ENCODE measurements around the gene HSPA1L. TPM values are rescaled to one million over a fixed set of nuclear protein-coding genes. Genes with fewer than 3 reads are reported as not detected.

Gene HSPA1L
- total and polyA plus RNA-seq, 2 donors (not counting 3 experiments of a cell fraction or from before 2014, with no cell fraction given) = 0.32 to 0.77 TPM

DNA sequence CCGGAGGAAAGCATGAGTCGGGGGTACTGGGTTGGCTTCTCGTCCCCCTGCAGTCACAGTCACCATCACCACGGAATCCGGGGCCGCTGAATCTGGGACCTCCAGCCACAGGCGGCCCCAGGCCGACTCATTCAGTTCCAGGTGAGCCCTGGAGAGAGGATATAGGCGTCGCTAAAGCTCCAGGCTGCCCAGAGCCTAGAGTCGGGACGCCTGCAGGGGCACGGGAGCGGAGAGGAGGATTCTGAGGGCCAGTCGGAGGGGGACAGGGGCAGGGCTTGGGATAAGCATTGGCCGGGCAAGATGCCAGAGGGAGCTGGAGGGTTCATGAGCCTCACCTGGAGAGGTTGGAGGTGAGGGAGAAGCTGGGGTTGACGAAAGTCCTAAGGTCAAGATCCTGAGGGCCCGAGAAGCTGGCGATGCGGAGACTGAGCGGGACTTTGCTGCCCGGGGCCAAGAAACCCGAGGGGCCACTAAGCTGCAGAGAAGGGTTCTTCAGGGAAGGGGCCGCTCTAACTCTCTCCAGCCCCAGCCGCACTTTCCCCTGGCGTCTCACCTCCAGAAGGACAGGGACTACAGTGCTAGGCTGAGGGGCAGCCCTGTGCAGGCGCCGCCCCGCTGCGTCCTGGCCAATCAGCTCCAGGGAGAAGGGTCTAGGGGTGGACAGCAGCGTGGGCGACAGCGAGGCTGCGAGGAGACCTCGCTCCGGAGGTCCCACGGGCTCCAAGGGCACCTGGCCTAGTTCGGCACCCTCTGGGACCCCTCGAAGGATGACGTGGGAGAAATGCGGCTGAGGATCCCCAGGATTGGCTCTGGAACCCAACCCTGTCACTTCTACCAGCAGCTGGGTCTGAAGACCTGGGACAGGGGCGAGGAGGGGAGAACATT is 48.9 kb downstream of the HSPA1L start:
- Histone ChIP-seq H4K20me1 (replicated peaks; ENCODE audit: control insufficient read depth, extremely low read depth, insufficient read depth, low read length) (no peaks in the 10 kb centered on the region), H3K9ac (replicated peaks; ENCODE audit: extremely low read depth, insufficient read depth, low read length) (no peak overlapping the region), H3K4me3 (replicated peaks in 1 of 3; ENCODE audit: insufficient read depth in 1 of 3, low read depth in 1 of 3, low read length in 3 of 3) (peak overlapping the region in 1 of 3 experiments; percentile 6), H3K36me3 (ENCODE audit: control insufficient read depth in 2 of 2, extremely low read depth in 1 of 2, insufficient read depth in 2 of 2, low read length in 2 of 2) (no peaks in the 10 kb centered on the region), H3K4me1 (ENCODE audit: control insufficient read depth, extremely low read depth, insufficient read depth, low read length) (no peaks in the 10 kb centered on the region), H3K9me1 (replicated peaks; ENCODE audit: control insufficient read depth, extremely low read depth, insufficient read depth, low read length) (no peaks in the 10 kb centered on the region), H3K27ac (ENCODE audit: insufficient read depth, low read depth, low read length) (no peak overlapping the region), H3K4me2 (ENCODE audit: insufficient read depth, low read length) (no peak overlapping the region), H3K27me3 (ENCODE audit: control insufficient read depth in 2 of 2, insufficient read depth in 2 of 2, low read length in 2 of 2) (no peaks in the 10 kb centered on the region), H2AFZ (ENCODE audit: low read depth, low read length) (peak overlapping the region; percentile 38), H3K79me2 (ENCODE audit: control insufficient read depth, insufficient read depth, low read length) (no peaks in the 10 kb centered on the region), H3K9me3 (replicated peaks; ENCODE audit: control insufficient read depth, insufficient read depth, low read length) (no peaks in the 10 kb centered on the region)
- no peak for FAIRE-seq
- TF ChIP-seq MYC (IDR thresholded peaks at IDR 0.05; ENCODE audit: low read depth, low read length) (no peak), POLR2AphosphoS5 (IDR thresholded peaks at IDR 0.05; ENCODE audit: insufficient read depth, low read depth, low read length) (no peak), EZH2 (IDR thresholded peaks at IDR 0.05; ENCODE audit: borderline replicate concordance, low read depth, low read length, severe bottlenecking) (no peak), FOS (IDR thresholded peaks at IDR 0.05; ENCODE audit: borderline replicate concordance, insufficient read depth, low read length) (no peak), POLR2A (IDR thresholded peaks at IDR 0.05; ENCODE audit: low read depth, low read length) (no peak)
- TF ChIP-seq, protein P1, sequence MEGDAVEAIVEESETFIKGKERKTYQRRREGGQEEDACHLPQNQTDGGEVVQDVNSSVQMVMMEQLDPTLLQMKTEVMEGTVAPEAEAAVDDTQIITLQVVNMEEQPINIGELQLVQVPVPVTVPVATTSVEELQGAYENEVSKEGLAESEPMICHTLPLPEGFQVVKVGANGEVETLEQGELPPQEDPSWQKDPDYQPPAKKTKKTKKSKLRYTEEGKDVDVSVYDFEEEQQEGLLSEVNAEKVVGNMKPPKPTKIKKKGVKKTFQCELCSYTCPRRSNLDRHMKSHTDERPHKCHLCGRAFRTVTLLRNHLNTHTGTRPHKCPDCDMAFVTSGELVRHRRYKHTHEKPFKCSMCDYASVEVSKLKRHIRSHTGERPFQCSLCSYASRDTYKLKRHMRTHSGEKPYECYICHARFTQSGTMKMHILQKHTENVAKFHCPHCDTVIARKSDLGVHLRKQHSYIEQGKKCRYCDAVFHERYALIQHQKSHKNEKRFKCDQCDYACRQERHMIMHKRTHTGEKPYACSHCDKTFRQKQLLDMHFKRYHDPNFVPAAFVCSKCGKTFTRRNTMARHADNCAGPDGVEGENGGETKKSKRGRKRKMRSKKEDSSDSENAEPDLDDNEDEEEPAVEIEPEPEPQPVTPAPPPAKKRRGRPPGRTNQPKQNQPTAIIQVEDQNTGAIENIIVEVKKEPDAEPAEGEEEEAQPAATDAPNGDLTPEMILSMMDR (IDR thresholded peaks at IDR 0.05; ENCODE audit: extremely low read depth in 1 of 2, insufficient read depth in 1 of 2, low read depth in 1 of 2, low read length in 2 of 2) = no peak
- peak; percentile 25 for DNase-seq (ENCODE audit: low read depth, low spot score)
- BruUV-seq (replicated peaks) = no TSS peak
- ChIA-PET POLR2A (no interaction called here), CTCF (interaction anchor here (1.0 to 1.7 kb wide), 5 partner anchors 8 to 40 kb away, joined by 3 to 6 read pairs (median 3); partner anchors contain the start of gene LSM2)
- intact Hi-C loops (cut with micrococcal nuclease) = no loop called here
- dilution Hi-C loops (cut with MboI; ENCODE audit: extremely low pct_ligation_motif_present, low sequenced_read_pairs) = no loop called here
